Ascending aorta (tissue), 2 donors: ENCODE data around the gene RAPGEF4. TPM values are rescaled to one million over a fixed set of nuclear protein-coding genes. Genes with fewer than 3 reads are reported as not detected.

Experiments used
- DNase-seq, 2 donors: peaks; one replicate each; pipeline ENCODE4 v3.0.0-alpha.2; 2019; ENCODE audit warnings: low spot score in 2 of 2
- H3K27ac ChIP-seq, 2 donors: fragments of 200-600 bp; sonication (generic); one replicate each; pipeline ENCODE4 v1.5.1; 2016 to 2017; ENCODE audit warnings: mild to moderate bottlenecking in 1 of 2
- H3K27me3 ChIP-seq: fragments of 200-600 bp; sonication (generic); one replicate; pipeline ENCODE4 v1.5.1; 2017
- H3K36me3 ChIP-seq, 2 donors: fragments of 200-600 bp; sonication (generic); one replicate each; pipeline ENCODE4 v1.5.1; 2016
- H3K4me1 ChIP-seq, 2 donors: fragments of 200-600 bp; sonication (generic); one replicate each; pipeline ENCODE4 v1.5.1; 2016 to 2017; ENCODE audit warnings: mild to moderate bottlenecking in 1 of 2
- H3K4me3 ChIP-seq, 2 donors: fragments of 200-600 bp; sonication (generic); one replicate each; pipeline ENCODE4 v1.5.1; 2016 to 2017; ENCODE audit warnings: mild to moderate bottlenecking in 1 of 2
- H3K9me3 ChIP-seq, 2 donors: fragments of 200-600 bp; sonication (generic); one replicate each; pipeline ENCODE4 v1.5.1; 2016
- intact Hi-C: fragments of 100-400 bp; cut with DNase I; formaldehyde crosslinking; loops from one replicate; pipeline ENCODE4 v1.15.1; 2023
- total RNA-seq: library from RNA; depleted of rRNA; stranded (reverse); fragments of >200 nt; gene quantifications from one replicate; pipeline ENCODE4 v1.1.0, GENCODE V29; 2016
- TF ChIP-seq, protein P1 (sequence below), 3 experiments: fragments of 200-600 bp in 2 of 3; fragments of 450-650 bp in 1 of 3; sonication (generic) in 2 of 3; IDR thresholded peaks; one replicate each; pipeline ENCODE4 v1.5.1; 2016 to 2019; ENCODE audit warnings: antibody characterized with exemption in 3 of 3, mild to moderate bottlenecking in 1 of 3, moderate library complexity in 1 of 3

RAPGEF4 gene
- total RNA-seq, 1 donor from 2014 or later = 79.9 TPM

- Histone ChIP-seq H3K4me3 (no peak overlapping the region), H3K27me3 (no peaks in the 10 kb centered on the region), H3K27ac (no peak overlapping the region), H3K36me3 (no peaks in the 10 kb centered on the region), H3K4me1 (no peaks in the 10 kb centered on the region), H3K9me3 (no peaks in the 10 kb centered on the region)
- no peak for DNase-seq
- TF ChIP-seq, protein P1, sequence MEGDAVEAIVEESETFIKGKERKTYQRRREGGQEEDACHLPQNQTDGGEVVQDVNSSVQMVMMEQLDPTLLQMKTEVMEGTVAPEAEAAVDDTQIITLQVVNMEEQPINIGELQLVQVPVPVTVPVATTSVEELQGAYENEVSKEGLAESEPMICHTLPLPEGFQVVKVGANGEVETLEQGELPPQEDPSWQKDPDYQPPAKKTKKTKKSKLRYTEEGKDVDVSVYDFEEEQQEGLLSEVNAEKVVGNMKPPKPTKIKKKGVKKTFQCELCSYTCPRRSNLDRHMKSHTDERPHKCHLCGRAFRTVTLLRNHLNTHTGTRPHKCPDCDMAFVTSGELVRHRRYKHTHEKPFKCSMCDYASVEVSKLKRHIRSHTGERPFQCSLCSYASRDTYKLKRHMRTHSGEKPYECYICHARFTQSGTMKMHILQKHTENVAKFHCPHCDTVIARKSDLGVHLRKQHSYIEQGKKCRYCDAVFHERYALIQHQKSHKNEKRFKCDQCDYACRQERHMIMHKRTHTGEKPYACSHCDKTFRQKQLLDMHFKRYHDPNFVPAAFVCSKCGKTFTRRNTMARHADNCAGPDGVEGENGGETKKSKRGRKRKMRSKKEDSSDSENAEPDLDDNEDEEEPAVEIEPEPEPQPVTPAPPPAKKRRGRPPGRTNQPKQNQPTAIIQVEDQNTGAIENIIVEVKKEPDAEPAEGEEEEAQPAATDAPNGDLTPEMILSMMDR (IDR thresholded peaks at IDR 0.05) = no peak
- intact Hi-C loops = loop anchor here (1.0 kb wide), 1 partner anchor 114 kb away; no protein-coding TSS in a partner anchor
Measured at GRCh38 chr2:172709566-172710291, 25.9 kb upstream of the RAPGEF4 start.

DNA sequence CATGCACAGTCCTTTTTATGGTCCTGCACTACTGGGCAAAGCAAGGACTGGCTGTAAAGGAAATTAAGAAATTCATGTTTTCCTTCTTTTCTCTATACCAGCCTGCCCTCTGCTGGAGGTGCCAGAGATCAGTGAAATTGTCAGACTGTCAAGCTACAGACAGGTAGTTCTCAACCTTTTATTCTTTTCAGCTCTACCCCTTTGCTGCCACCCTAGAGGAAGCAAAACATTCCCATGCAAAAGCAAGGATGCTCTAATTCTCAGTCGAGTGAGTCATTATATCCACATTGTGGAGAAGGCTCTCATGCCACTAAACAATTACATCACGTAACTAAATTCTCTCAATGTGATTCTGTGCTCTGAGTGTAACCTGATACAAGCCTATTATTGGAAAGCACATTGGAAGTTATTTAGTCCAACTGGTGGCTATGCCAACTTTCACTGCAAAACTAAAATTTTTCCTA, 25.0 kb upstream of the RAPGEF4 start:
- intact Hi-C loops = loop anchor here (1.0 kb wide), 1 partner anchor 115 kb away; no protein-coding TSS in a partner anchor

GRCh38 chr2:172711110-172711509, 24.5 kb upstream of the RAPGEF4 start:
- no peaks in the 10 kb centered on the region for H3K4me1 ChIP-seq
- no peak overlapping the region for H3K27ac ChIP-seq
- no peaks in the 10 kb centered on the region for H3K36me3 ChIP-seq
- H3K9me3 ChIP-seq = no peaks in the 10 kb centered on the region
- intact Hi-C loops = no loop called here
- H3K27me3 ChIP-seq = no peaks in the 10 kb centered on the region
- TF ChIP-seq, protein P1 (IDR thresholded peaks at IDR 0.05) = no peak
- no peak overlapping the region for H3K4me3 ChIP-seq
- no peak for DNase-seq

More for the DNA sequence above, 25.0 kb upstream of the RAPGEF4 start:
- H3K4me1 ChIP-seq = no peaks in the 10 kb centered on the region
- H3K27me3 ChIP-seq = no peaks in the 10 kb centered on the region
- H3K9me3 ChIP-seq = no peaks in the 10 kb centered on the region
- no peak for DNase-seq
- TF ChIP-seq, protein P1 (IDR thresholded peaks at IDR 0.05) = peak; percentile 19 to 61 (median 30)
- H3K36me3 ChIP-seq = no peaks in the 10 kb centered on the region
- no peak overlapping the region for H3K27ac ChIP-seq
- H3K4me3 ChIP-seq = no peak overlapping the region

GRCh38 chr2:172712251-172712650, 23.4 kb upstream of the RAPGEF4 start:
- no peak for DNase-seq
- no peak overlapping the region for H3K4me3 ChIP-seq
- TF ChIP-seq, protein P1 (IDR thresholded peaks at IDR 0.05) = no peak
- H3K36me3 ChIP-seq = no peaks in the 10 kb centered on the region
- no peak overlapping the region for H3K27ac ChIP-seq
- H3K9me3 ChIP-seq = no peaks in the 10 kb centered on the region
- intact Hi-C loops = no loop called here
- no peaks in the 10 kb centered on the region for H3K4me1 ChIP-seq
- no peaks in the 10 kb centered on the region for H3K27me3 ChIP-seq

DNA sequence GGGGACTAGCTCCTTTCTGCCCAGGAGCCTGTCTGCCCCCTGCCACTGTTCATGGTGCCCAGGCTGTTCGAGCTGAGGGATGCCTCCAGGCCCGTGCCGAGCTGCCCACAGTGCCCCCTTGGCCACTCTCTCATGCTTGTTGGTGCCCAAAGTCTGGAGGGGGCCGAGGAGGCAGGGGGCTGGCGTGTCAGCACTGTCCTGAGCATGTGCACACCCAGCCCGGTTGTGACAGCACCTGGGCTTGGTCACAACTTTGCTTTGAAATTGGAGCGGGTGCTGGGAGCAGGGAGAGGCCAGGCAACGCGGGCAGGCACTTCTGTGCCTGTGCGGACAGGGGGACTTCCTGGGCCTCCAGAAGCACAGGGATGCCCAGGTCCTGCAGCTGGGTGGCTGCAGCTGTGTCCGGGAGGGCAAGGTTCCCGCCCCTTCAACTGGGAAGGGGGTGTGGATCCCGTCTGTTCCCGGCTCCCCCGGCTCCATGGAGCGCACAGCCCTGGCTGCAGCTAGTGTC, 22.2 kb upstream of the RAPGEF4 start:
- Histone ChIP-seq H3K4me1 (no peaks in the 10 kb centered on the region), H3K27me3 (no peaks in the 10 kb centered on the region), H3K36me3 (no peaks in the 10 kb centered on the region), H3K9me3 (no peaks in the 10 kb centered on the region), H3K4me3 (no peak overlapping the region), H3K27ac (no peak overlapping the region)
- intact Hi-C loops = no loop called here
- TF ChIP-seq, protein P1 (IDR thresholded peaks at IDR 0.05) = no peak
- no peak for DNase-seq
